ENCODE measurements around the gene TLK2.
"Not testable (repeated sequence)": the region's sequence is repeated elsewhere in the genome, so short reads cannot be mapped to it uniquely, and the experiment has no call there.

The TLK2 gene

DNA sequence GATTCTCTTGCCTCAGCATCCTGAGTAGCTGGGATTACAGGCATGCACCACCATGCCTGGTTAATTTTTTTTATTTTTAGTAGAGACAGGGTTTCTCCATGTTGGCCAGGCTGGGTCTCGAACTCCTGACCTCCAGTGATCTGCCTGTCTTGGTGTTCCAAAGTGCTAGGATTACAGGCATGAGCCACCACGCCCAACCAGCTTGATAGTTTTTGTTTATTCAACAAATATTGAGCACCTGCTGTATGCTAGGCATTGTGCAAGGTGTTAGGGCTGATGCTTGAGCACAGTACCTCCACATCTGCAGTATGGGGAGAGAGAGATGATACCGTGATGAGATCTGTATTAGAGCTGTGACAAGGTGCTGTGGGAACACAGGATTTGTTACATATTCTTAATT, 3.9 kb downstream of the TLK2 start:
- not testable (repeated sequence) for DNase-seq (ENCODE audit: low read depth, low spot score)

DNA sequence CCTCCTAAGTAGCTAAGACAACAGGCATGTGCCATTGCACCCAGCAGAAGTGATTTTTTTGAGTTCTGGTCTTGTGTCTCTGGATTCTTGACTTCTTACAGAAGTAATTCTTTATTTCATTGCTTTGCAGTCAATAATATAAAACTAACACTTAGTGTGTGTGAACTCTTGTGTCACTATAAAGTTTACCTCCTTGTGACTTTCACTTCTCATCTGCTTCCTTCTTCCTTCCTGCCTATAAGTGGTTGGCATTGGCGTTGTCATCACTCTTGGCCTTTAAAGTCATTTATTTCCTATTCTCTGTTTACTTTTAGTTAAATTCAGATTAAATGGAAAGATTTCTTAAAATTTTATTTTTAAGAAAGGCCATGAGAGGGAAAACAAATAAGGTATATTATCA, 12.4 kb downstream of the TLK2 start:
- not testable (repeated sequence) for DNase-seq (ENCODE audit: low read depth, low spot score)

GRCh38 chr17:62493049-62493655, 14.5 kb downstream of the TLK2 start:
- DNase-seq (ENCODE audit: low read depth, low spot score), result not testable (repeated sequence)

GRCh38 chr17:62494073-62494472, 15.4 kb downstream of the TLK2 start:
- not testable (repeated sequence) for DNase-seq (ENCODE audit: low read depth, low spot score)

- DNase-seq (ENCODE audit: low read depth, low spot score), result not testable (repeated sequence)
These were observed 17.7 kb downstream of the TLK2 start for GRCh38 chr17:62496344-62496743.

GRCh38 chr17:62498796-62499195, 20.2 kb downstream of the TLK2 start:
- not testable (repeated sequence) for DNase-seq (ENCODE audit: low read depth, low spot score)

DNA sequence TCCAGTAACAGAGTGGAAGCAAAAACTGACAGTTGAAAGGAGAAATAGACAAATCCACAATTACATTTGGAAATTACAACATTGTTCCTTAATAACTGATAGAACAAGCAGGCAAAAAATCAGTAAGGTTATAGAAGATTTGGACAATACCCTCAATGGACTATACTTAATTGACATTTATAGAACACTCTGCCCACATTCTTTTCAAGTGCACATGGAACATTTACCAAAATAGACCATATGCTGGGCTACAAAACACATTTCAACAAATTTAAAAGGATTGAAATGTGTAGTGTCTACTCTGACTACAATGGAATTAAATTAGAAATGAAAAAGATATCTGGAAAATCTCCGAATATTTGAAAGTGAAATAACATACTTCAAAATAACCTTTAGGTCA, 21.8 kb downstream of the TLK2 start:
- DNase-seq (ENCODE audit: low read depth, low spot score), result not testable (repeated sequence)

- not testable (repeated sequence) for DNase-seq (ENCODE audit: low read depth, low spot score)
These were observed 26.2 kb downstream of the TLK2 start for GRCh38 chr17:62504857-62505256.

- DNase-seq (ENCODE audit: low read depth, low spot score), result not testable (repeated sequence)
These were observed 28.7 kb downstream of the TLK2 start for GRCh38 chr17:62507191-62507836.

DNA sequence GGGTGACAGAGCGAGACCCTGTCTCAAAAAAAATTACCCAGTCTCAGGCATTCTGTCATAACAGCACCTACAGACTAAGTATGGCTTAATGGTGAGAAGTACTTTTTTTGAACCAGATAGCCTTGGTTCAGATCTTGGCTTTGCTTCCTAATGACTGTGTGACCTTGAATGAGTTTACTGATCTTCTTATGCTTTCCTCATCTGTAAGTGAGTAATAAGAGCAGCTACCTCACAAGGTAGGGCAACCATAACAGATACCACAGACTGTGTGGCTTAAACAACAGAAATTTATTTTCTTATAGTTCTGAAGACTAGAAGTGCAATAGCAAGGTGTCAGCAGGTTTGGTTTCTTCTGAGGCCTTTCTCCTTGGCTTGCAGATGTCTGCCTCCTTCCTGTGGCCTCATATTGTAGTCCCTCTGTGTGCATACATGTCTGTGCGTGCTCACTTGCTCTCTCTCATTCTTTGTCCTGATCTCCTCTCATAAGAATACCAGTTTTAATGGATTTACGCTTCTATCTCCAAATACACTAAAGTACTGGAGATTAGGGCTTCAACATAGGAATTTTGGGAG, 31.7 kb downstream of the TLK2 start:
- not testable (repeated sequence) for DNase-seq (ENCODE audit: low read depth, low spot score)

GRCh38 chr17:62511014-62511413, 32.4 kb downstream of the TLK2 start:
- not testable (repeated sequence) for DNase-seq (ENCODE audit: low read depth, low spot score)

- not testable (repeated sequence) for DNase-seq (ENCODE audit: low read depth, low spot score)
These were observed 37.8 kb downstream of the TLK2 start for GRCh38 chr17:62516376-62516775.

GRCh38 chr17:62521295-62521694, 42.7 kb downstream of the TLK2 start:
- not testable (repeated sequence) for DNase-seq (ENCODE audit: low read depth, low spot score)

DNA sequence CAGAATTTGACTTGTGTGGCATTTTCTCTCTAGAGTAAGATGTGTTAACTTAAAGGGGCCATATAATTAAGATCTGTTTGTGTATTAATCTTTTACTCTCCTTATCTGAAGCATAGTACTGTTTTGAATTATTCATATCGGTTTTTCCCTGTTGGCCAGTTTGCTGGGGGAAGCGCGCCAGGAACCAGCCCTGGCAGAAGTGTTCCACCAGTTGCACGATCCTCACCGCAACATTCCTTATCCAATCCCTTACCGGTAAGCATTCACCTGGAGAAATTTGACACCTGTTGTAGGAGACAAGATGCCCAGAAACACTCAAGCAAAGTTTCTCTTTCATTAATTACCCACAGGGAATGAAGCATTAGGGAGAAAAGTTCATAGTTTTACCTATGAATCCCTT, 45.5 kb downstream of the TLK2 start:
- not testable (repeated sequence) for DNase-seq (ENCODE audit: low read depth, low spot score)

DNA sequence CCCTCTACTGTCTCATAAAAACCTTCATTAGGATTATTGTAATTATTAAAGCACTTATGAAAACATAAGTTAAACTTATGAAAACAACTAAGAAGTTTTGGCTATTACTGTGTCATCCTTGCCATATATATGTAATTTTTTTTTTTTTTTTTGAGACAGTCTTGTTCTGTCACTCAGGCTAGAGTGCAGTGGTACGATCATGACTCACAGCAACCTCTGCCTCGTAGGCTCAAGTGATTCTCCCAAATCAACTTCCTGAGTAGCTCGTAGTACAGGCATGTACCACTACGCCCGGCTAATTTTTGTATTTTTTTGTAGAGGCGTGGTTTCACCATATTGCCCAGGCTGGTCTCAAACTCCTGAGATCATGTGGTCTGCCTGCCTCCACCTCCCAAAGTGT, 46.7 kb downstream of the TLK2 start:
- DNase-seq (ENCODE audit: low read depth, low spot score), result not testable (repeated sequence)

DNA sequence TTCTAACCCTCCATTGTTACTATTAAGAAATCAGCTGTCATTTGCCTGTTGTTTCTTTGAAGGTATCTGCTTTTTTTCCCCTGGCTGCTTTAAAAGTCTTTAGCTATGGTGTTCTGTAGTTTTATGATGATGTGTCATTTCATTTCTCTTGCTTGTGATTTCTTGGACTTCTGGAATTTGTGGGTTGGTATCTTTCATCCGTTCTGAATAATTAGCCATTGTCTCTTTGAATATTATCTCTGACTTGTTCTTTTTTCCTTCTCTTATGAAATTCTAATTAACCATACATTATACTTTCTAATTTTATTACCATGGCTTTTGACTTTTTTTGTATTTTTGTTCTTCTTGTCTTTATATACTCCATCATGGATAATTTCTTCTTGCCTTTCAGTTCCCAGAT, 52.3 kb downstream of the TLK2 start:
- not testable (repeated sequence) for DNase-seq (ENCODE audit: low read depth, low spot score)

- not testable (repeated sequence) for DNase-seq (ENCODE audit: low read depth, low spot score)
These were observed 57.9 kb downstream of the TLK2 start for GRCh38 chr17:62536557-62536956.

DNA sequence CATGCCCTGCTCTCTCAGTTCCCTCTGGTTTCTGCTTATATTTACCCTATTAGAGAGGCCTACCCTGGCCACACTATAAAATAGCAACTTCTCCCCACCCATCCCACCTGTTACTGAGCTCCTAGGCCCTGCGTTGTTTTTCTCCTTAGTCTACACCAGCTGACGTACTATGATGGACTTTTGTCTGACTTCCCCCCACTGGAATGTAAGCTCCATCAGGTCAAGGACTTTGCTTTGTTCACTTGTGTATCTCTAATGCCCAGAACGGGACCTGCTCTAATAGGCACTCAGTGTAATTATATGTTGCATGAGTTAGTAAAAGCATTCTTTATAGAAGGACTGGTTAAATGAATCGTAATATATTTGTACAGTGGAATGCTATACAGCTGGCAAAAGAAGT, 62.4 kb downstream of the TLK2 start:
- DNase-seq (ENCODE audit: low read depth, low spot score), result not testable (repeated sequence)

DNA sequence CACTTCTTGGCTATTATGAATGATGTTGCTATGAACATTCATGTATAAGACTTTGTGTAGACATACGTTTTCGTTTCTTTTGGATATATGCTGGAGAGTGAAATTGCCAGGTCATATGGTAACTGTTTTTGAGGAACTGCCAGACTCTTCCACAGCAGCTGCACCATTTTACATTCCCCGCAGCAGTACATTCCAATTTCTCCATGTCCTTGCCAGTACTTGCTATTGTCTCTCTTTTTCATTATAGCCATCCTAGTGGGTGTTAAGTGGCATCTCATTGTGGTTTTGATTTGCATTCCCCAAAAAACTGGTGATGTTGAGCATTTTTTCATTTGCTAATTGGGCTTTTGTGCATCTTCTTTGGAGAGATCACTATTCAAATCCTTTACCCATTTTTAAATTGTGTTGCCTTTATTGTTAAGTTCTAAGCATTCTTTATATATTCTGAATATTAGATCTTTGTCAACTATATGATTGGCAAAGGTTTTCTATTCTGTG, 64.7 kb downstream of the TLK2 start:
- not testable (repeated sequence) for DNase-seq (ENCODE audit: low read depth, low spot score)

- DNase-seq (ENCODE audit: low read depth, low spot score), result not testable (repeated sequence)
These were observed 67.4 kb downstream of the TLK2 start for GRCh38 chr17:62546066-62546465.

DNA sequence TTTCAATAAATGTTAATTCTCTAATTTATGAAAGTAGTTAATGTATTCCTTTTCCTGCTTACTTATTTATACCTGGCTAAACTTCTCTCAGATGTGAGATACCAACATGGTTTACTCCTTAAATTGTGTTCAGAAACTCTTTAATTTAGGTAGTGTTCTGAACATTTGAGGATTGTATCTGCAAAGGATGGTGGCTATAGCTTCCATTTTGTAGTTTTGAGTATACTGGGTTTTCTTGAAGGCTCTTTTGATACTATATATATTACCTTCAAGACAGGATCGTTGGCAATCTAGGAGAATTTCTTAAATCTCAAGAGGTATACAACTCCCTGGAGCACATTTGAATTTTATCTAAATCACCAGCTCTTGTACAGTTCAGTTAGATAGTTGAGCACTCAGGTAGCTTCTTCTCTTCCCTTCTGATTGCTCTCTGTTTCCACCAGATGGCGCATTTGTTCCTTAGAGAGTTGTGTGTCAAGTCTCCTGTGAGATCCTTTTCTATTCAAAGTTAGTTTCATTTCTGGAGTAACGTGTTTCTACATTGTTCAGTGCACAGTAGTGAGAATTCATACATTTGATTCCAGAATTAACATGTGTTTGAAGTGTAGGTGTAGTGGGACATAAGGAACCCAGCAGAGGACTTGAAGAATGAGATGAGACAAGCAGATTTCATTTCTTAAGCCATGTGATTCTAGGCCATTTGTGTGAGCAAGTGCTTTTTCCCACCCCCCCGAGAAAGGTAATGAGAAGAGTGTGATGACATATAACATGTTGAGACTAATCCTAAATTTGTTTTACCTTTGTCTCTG, 74.4 kb downstream of the TLK2 start:
- DNase-seq (ENCODE audit: low read depth, low spot score), result not testable (repeated sequence)

GRCh38 chr17:62557532-62557931, 78.9 kb downstream of the TLK2 start:
- DNase-seq (ENCODE audit: low read depth, low spot score), result not testable (repeated sequence)
